AG04450 (cell line): ENCODE measurements around the gene IARS1. TPM values are rescaled to one million over a fixed set of nuclear protein-coding genes. Genes with fewer than 3 reads are reported as not detected.

ENCODE experiments used
- CTCF ChIA-PET: fragments of 300-600, 350-600 bp; formaldehyde crosslinking; extraction: SDS; loops from one replicate; lab custom pipeline; 2022; ENCODE audit warnings: antibody characterized with exemption, inconsistent platforms; lab: Charles Lee
- POLR2A ChIA-PET: fragments of 350-600 bp; formaldehyde crosslinking; extraction: SDS; loops from one replicate; lab custom pipeline; 2021; ENCODE audit warnings: antibody characterized with exemption, inconsistent platforms; lab: Yijun Ruan, JAX
- DNase-seq: peaks from one replicate; pipeline ENCODE4 v3.0.0-alpha.2; 2011; ENCODE audit warnings: low read depth, low spot score
- H3K27ac ChIP-seq: one replicate; pipeline ENCODE4 v1.5.1; 2012; ENCODE audit warnings: low read depth, low read length, control low read depth
- H3K27me3 ChIP-seq: one replicate; pipeline ENCODE4 v1.6.0; 2012; ENCODE audit warnings: low read length; ENCODE audit not compliant: control insufficient read depth, insufficient read depth
- H3K4me3 ChIP-seq: 2 replicates; pipeline ENCODE4 v1.5.1; 2011; ENCODE audit warnings: mild to moderate bottlenecking, low read depth, low read length, control low read depth
- H3K9me3 ChIP-seq: 2 replicates; pipeline ENCODE4 v1.5.1; 2012; ENCODE audit warnings: low read length; ENCODE audit not compliant: control insufficient read depth, insufficient read depth
- CTCF ChIP-seq: IDR thresholded peaks from 2 replicates; pipeline ENCODE4 v1.5.1; 2011; ENCODE audit warnings: low read depth, low read length, control low read depth, inconsistent platforms
- polyA plus RNA-seq: library from polyadenylated mRNA; depleted of rRNA; stranded (reverse); fragments of >200 nt; gene quantifications from 2 replicates; pipeline ENCODE4 v1.2.3, GENCODE V29; 2011

IARS1 gene
- polyA plus RNA-seq, 1 experiment = 206 TPM

- Histone ChIP-seq H3K27me3 (no peaks in the 10 kb centered on the region), H3K27ac (no peak overlapping the region), H3K4me3 (no peak overlapping the region), H3K9me3 (no peaks in the 10 kb centered on the region)
- no peak for TF ChIP-seq CTCF
- POLR2A ChIA-PET = no interaction called here
- DNase-seq = no peak
- CTCF ChIA-PET = interaction anchor here (0.6 to 3.9 kb wide), 4 partner anchors 11 to 156 kb away, joined by 3 to 35 read pairs (median 4); no protein-coding TSS in a partner anchor
Measured at GRCh38 chr9:92289708-92290390, 3.6 kb downstream of the IARS1 start.

GRCh38 chr9:92279302-92279701 lies 14.2 kb downstream of the IARS1 start:
- Histone ChIP-seq H3K9me3 (no peaks in the 10 kb centered on the region), H3K27me3 (no peaks in the 10 kb centered on the region), H3K27ac (no peak overlapping the region), H3K4me3 (no peak overlapping the region)
- POLR2A ChIA-PET = no interaction called here
- no peak for TF ChIP-seq CTCF
- no peak for DNase-seq
- CTCF ChIA-PET = interaction anchor here (0.5 to 6.5 kb wide), 8 partner anchors 10 to 227 kb away, joined by 3 to 57 read pairs (median 3); partner anchors contain the start of gene IARS1

GRCh38 chr9:92278110-92278509 lies 15.4 kb downstream of the IARS1 start:
- CTCF ChIA-PET = interaction anchor here (1.1 to 6.5 kb wide), 5 partner anchors 9 to 143 kb away, joined by 3 to 57 read pairs (median 3); no protein-coding TSS in a partner anchor
- no peak for DNase-seq
- Histone ChIP-seq H3K27me3 (no peaks in the 10 kb centered on the region), H3K4me3 (no peak overlapping the region), H3K9me3 (no peaks in the 10 kb centered on the region), H3K27ac (no peak overlapping the region)
- TF ChIP-seq CTCF = no peak
- POLR2A ChIA-PET = interaction anchor here (0.9 kb wide), 1 partner anchor 14 kb away, joined by 4 read pairs; no protein-coding TSS in a partner anchor

GRCh38 chr9:92276331-92277032 lies 17.0 kb downstream of the IARS1 start:
- ChIA-PET CTCF (interaction anchor here (6.5 kb wide), 1 partner anchor 137 kb away, joined by 57 read pairs; no protein-coding TSS in a partner anchor), POLR2A (no interaction called here)
- no peak overlapping the region for H3K27ac ChIP-seq
- H3K9me3 ChIP-seq = no peaks in the 10 kb centered on the region
- no peak for DNase-seq
- H3K27me3 ChIP-seq = no peaks in the 10 kb centered on the region
- H3K4me3 ChIP-seq = no peak overlapping the region
- no peak for TF ChIP-seq CTCF

GRCh38 chr9:92275541-92275940 lies 18.0 kb downstream of the IARS1 start:
- Histone ChIP-seq H3K27me3 (no peaks in the 10 kb centered on the region), H3K9me3 (no peaks in the 10 kb centered on the region), H3K27ac (no peak overlapping the region), H3K4me3 (no peak overlapping the region)
- ChIA-PET CTCF (interaction anchor here (6.5 kb wide), 1 partner anchor 136 kb away, joined by 57 read pairs; no protein-coding TSS in a partner anchor), POLR2A (no interaction called here)
- TF ChIP-seq CTCF = no peak
- DNase-seq = no peak
